Uterus (tissue), 4 donors: ENCODE results near the gene NFX1. TPM values are rescaled to one million over a fixed set of nuclear protein-coding genes. Genes with fewer than 3 reads are reported as not detected.
A peak's percentile ranks its signal among the peaks of the same experiment; 100 is the strongest.

Experiments used
- DNase-seq, 2 donors: peaks; one replicate each; pipeline ENCODE4 v3.0.0-alpha.2; 2019 to 2020
- H3K27ac ChIP-seq, 2 donors: fragments of 200-600 bp; sonication (generic); 1 replicate in 1 of 2; 2 replicates in 1 of 2; pipeline ENCODE4 v1.5.1; 2016 to 2018
- H3K27me3 ChIP-seq, 2 donors: fragments of 200-600 bp; sonication (generic); one replicate each; pipeline ENCODE4 v1.5.1; 2018 to 2019; ENCODE audit warnings: control low read depth in 1 of 2
- H3K36me3 ChIP-seq, 2 donors: fragments of 200-600 bp; sonication (generic); one replicate each; pipeline ENCODE4 v1.5.1; 2019; ENCODE audit warnings: control low read depth in 1 of 2
- H3K4me1 ChIP-seq, 2 donors: fragments of 200-600 bp; sonication (generic); one replicate each; pipeline ENCODE4 v1.5.1; 2018 to 2019; ENCODE audit warnings: control low read depth in 1 of 2
- H3K4me3 ChIP-seq, 2 donors: fragments of 200-600 bp; sonication (generic); 1 replicate in 1 of 2; 2 replicates in 1 of 2; pipeline ENCODE4 v1.5.1; 2018 to 2019; ENCODE audit warnings: mild to moderate bottlenecking in 1 of 2
- H3K9me3 ChIP-seq, 2 donors: fragments of 200-600 bp; sonication (generic); one replicate each; pipeline ENCODE4 v1.5.1; 2019; ENCODE audit warnings: control low read depth in 1 of 2
- CTCF ChIP-seq, 4 experiments: fragments of 200-600 bp in 2 of 4; fragments of 450-650 bp in 2 of 4; sonication (generic) in 2 of 4; IDR thresholded peaks; one replicate each; pipeline ENCODE4 v1.5.1; 2016 to 2019; ENCODE audit warnings: antibody characterized with exemption in 4 of 4, mild to moderate bottlenecking in 2 of 4, moderate library complexity in 1 of 4
- POLR2A ChIP-seq, 2 donors: fragments of 450-650 bp; IDR thresholded peaks; one replicate each; pipeline ENCODE4 v1.6.1; 2016; ENCODE audit warnings: antibody characterized with exemption in 2 of 2, mild to moderate bottlenecking in 1 of 2, moderate library complexity in 1 of 2
- intact Hi-C: fragments of 100-400 bp; cut with DNase I; formaldehyde crosslinking; loops from one replicate; pipeline ENCODE4 v1.15.1; 2023; ENCODE audit warnings: low total_unique reads
- total RNA-seq, 4 donors: library from RNA; depleted of rRNA in 3 of 4; stranded (reverse); fragments of >200 nt in 3 of 4; gene quantifications; one replicate each; pipeline versions ENCODE4 v1.1.0 to v1.2.4, GENCODE V29; 2014 to 2023
- donor health status: DM: yes; HTN: yes; CAD: no.

NFX1 gene
- total RNA-seq, 4 donors from 2014 or later, result 18.5 to 52.9 (median 27.9) TPM

DNA sequence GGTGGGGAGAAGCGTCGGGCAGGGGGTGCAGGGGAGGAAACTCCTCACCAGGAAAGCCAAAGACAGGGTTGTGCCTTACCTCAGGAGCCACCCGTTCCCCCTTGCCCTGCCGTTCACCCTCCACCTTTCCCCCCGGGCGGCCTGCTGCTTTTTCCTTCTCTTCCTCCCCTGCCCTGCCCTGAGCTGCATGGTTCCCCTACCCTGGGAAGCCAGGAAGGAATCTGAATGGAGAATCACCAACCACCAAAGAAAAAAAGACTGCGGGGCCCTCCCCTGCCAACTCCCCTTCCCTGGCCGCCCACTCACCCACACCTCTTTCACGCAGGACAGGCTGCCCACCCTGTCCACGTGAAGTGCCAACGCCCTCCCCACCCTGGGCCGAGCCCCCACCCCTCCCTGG lies 820 bp upstream of the NFX1 start:
- intact Hi-C loops, result no loop called here
- Histone ChIP-seq H3K27me3 (no peaks in the 10 kb centered on the region), H3K36me3 (no peaks in the 10 kb centered on the region), H3K4me3 (peak overlapping the region; percentile 94 to 96), H3K27ac (peak overlapping the region; percentile 92 to 95), H3K9me3 (no peaks in the 10 kb centered on the region), H3K4me1 (peaks cover 0 to 9% of the 10 kb centered on the region in 2 donors)
- TF ChIP-seq POLR2A (IDR thresholded peaks at IDR 0.05), result no peak
- no peak for TF ChIP-seq CTCF (IDR thresholded peaks at IDR 0.05)
- peak; percentile 22 to 24 for DNase-seq

DNA sequence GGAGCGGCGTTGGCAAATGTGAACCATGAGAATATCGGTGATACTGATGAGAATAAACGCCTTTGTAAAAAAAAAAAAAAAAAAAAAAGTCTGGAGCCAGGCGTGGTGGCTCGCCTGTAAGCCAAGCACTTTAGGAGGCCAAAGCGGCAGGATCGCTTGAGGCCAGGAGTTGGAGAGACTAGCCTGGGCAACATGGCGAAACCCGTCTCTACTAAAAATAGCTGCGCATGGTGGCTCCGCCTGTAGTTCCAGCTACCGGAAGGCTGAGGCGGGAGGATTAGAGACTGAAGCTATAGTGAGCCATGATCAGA lies 425 bp upstream of the NFX1 start:
- no peaks in the 10 kb centered on the region for H3K9me3 ChIP-seq
- DNase-seq, result no peak
- H3K4me1 ChIP-seq, result peaks cover 0 to 9% of the 10 kb centered on the region in 2 donors
- no peaks in the 10 kb centered on the region for H3K36me3 ChIP-seq
- no peaks in the 10 kb centered on the region for H3K27me3 ChIP-seq
- TF ChIP-seq CTCF (IDR thresholded peaks at IDR 0.05), result no peak
- TF ChIP-seq POLR2A (IDR thresholded peaks at IDR 0.05), result no peak
- intact Hi-C loops, result no loop called here
- peak overlapping the region; percentile 94 to 96 for H3K4me3 ChIP-seq
- H3K27ac ChIP-seq, result peak overlapping the region; percentile 92 to 95

DNA sequence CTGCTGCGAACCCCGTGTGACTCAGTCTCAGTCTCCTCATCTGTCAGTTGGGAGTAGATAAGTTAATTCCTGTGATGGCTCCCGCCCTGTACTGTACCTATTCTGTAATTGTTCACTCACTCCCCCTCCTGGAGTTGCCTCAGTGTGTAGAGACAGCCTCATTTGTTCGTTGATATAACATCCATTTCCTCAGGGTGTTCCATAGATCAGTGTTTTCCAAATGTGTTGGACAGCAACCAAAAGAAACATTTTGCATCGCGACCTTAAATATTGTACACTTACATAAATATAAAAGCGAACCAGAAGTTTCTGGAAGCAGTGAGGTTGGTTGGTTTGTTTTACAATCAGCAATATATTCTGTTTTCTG lies 698 bp downstream of the NFX1 start:
- no peaks in the 10 kb centered on the region for H3K36me3 ChIP-seq
- intact Hi-C loops, result no loop called here
- H3K4me3 ChIP-seq, result peak overlapping the region; percentile 94 to 96
- no peak for TF ChIP-seq POLR2A (IDR thresholded peaks at IDR 0.05)
- TF ChIP-seq CTCF (IDR thresholded peaks at IDR 0.05), result no peak
- DNase-seq, result no peak
- H3K4me1 ChIP-seq, result peaks cover 6 to 9% of the 10 kb centered on the region in 2 donors
- H3K9me3 ChIP-seq, result no peaks in the 10 kb centered on the region
- no peaks in the 10 kb centered on the region for H3K27me3 ChIP-seq
- peak overlapping the region; percentile 92 to 95 for H3K27ac ChIP-seq

- Histone ChIP-seq H3K27me3 (no peaks in the 10 kb centered on the region), H3K9me3 (no peaks in the 10 kb centered on the region), H3K36me3 (no peaks in the 10 kb centered on the region), H3K4me1 (peaks cover 6 to 14% of the 10 kb centered on the region in 2 donors), H3K4me3 (no peak overlapping the region), H3K27ac (no peak overlapping the region)
- no peak for TF ChIP-seq POLR2A (IDR thresholded peaks at IDR 0.05)
- TF ChIP-seq CTCF (IDR thresholded peaks at IDR 0.05), result no peak
- no peak for DNase-seq
- intact Hi-C loops, result no loop called here
These were observed 1.6 kb downstream of the NFX1 start for GRCh38 chr9:33291901-33292300.

- Histone ChIP-seq H3K4me1 (peaks cover 6 to 14% of the 10 kb centered on the region in 2 donors), H3K9me3 (no peaks in the 10 kb centered on the region), H3K4me3 (no peak overlapping the region), H3K27ac (no peak overlapping the region), H3K27me3 (no peaks in the 10 kb centered on the region), H3K36me3 (no peaks in the 10 kb centered on the region)
- intact Hi-C loops, result no loop called here
- no peak for DNase-seq
- TF ChIP-seq CTCF (IDR thresholded peaks at IDR 0.05) (no peak), POLR2A (IDR thresholded peaks at IDR 0.05) (no peak)
These were observed 3.5 kb downstream of the NFX1 start for GRCh38 chr9:33293782-33294181.
